HG03432 (cell line): Measurements from ENCODE around the gene PAPOLB.

Source experiments
- ATAC-seq: cut with Tn5 transposase; IDR thresholded peaks from one replicate; pipeline ENCODE4 v1.9.1; 2021; ENCODE audit warnings: mild to moderate bottlenecking, moderate library complexity; ENCODE audit not compliant: unreplicated experiment

Gene PAPOLB

GRCh38 chr7:4842319-4843064 is 19.3 kb downstream of the PAPOLB start:
- no peak for ATAC-seq

GRCh38 chr7:4841836-4842235 is 20.0 kb downstream of the PAPOLB start:
- ATAC-seq = no peak

- no peak for ATAC-seq
Measured at GRCh38 chr7:4841007-4841784, 20.6 kb downstream of the PAPOLB start.

- no peak for ATAC-seq
Measured at GRCh38 chr7:4840079-4840501, 21.7 kb downstream of the PAPOLB start.

- ATAC-seq = no peak
Measured at GRCh38 chr7:4838626-4839334, 23.1 kb downstream of the PAPOLB start.

GRCh38 chr7:4837803-4838625 is 23.8 kb downstream of the PAPOLB start:
- ATAC-seq = no peak

- no peak for ATAC-seq
Measured at GRCh38 chr7:4837041-4837802, 24.6 kb downstream of the PAPOLB start.

GRCh38 chr7:4836206-4836661 is 25.6 kb downstream of the PAPOLB start:
- ATAC-seq = no peak

- ATAC-seq = no peak
Measured at GRCh38 chr7:4835398-4836205, 26.2 kb downstream of the PAPOLB start.

- ATAC-seq = no peak
Measured at GRCh38 chr7:4834601-4835397, 27.0 kb downstream of the PAPOLB start.

GRCh38 chr7:4833691-4834600 is 27.9 kb downstream of the PAPOLB start:
- no peak for ATAC-seq

GRCh38 chr7:4833176-4833575 is 28.7 kb downstream of the PAPOLB start:
- ATAC-seq = no peak

- no peak for ATAC-seq
Measured at GRCh38 chr7:4832711-4833110, 29.1 kb downstream of the PAPOLB start.

GRCh38 chr7:4831723-4832495 is 29.9 kb downstream of the PAPOLB start:
- ATAC-seq = no peak

GRCh38 chr7:4830176-4830575 is 31.7 kb downstream of the PAPOLB start:
- no peak for ATAC-seq

GRCh38 chr7:4828720-4829383 is 33.0 kb downstream of the PAPOLB start:
- no peak for ATAC-seq
